HCT116 (cell line): ENCODE measurements around the gene MOB3C. TPM values are rescaled to one million over a fixed set of nuclear protein-coding genes. Genes with fewer than 3 reads are reported as not detected.
"Not testable (repeated sequence)": the region's sequence is repeated elsewhere in the genome, so short reads cannot be mapped to it uniquely, and the experiment has no call there.

Source experiments
- ATAC-seq: fragments of 200-7000 bp; cut with Tn5 transposase; 2 replicates; pipeline ENCODE4 v1.9.1; 2020; ENCODE audit warnings: mild to moderate bottlenecking, moderate library complexity
- BruUV-seq: library from RNA; stranded (reverse); fragments of 400-500 nt; replicated peaks from 2 replicates; lab custom pipeline; 2021; lab: Mats Ljungman, UMichigan
- CTCF ChIA-PET: fragments of 300-600 bp; sonication (Branson Sonifier 250); formaldehyde crosslinking; loops from one replicate; lab custom pipeline; 2021; ENCODE audit warnings: antibody characterized with exemption; lab: Charles Lee
- POLR2A ChIA-PET: fragments of 300-600, 350-600 bp; sonication (Branson Sonifier 250); formaldehyde crosslinking; loops from one replicate; lab custom pipeline; 2021; ENCODE audit warnings: antibody characterized with exemption; lab: Charles Lee
- RAD21 ChIA-PET, 2 experiments: fragments of 300-600 bp; sonication (Branson Sonifier 250); formaldehyde crosslinking; loops; one replicate each; lab custom pipeline; 2023; ENCODE audit warnings: low total read pairs in 2 of 2; ENCODE audit not compliant: uncharacterized antibody in 2 of 2, unreplicated experiment in 2 of 2, low non-redundant PET in 1 of 2; lab: Charles Lee
- DNase-seq: peaks from one replicate; pipeline ENCODE4 v3.0.0-alpha.2; 2010; ENCODE audit warnings: low read depth, low spot score
- H2AFZ ChIP-seq: fragments of 200-600 bp; shearing (Covaris generic), sonication (generic); 2 replicates; pipeline ENCODE4 v1.6.1; 2017; ENCODE audit warnings: low read depth, mixed run types, mixed read lengths, antibody characterized with exemption, low read length; ENCODE audit not compliant: poor library complexity, severe bottlenecking
- H3K27ac ChIP-seq: 2 replicates; pipeline ENCODE4 v1.5.1; 2012; ENCODE audit warnings: low read depth, low read length
- H3K27me3 ChIP-seq: fragments of 200-600 bp; sonication (generic); 2 replicates; pipeline ENCODE4 v1.6.1; 2016; ENCODE audit warnings: mixed run types, low read length, mixed read lengths; ENCODE audit not compliant: insufficient read depth
- H3K36me3 ChIP-seq, 2 experiments: fragments of 200-500 bp in 1 of 2; fragments of 200-600 bp in 1 of 2; sonication (Bioruptor generic) in 1 of 2; sonication (generic) in 1 of 2; 2 replicates each; pipeline versions ENCODE4 v1.5.1 to v1.6.1; 2014 to 2016; ENCODE audit warnings: low read length in 2 of 2, inconsistent platforms in 1 of 2, mixed read lengths in 1 of 2, mixed run types in 1 of 2; ENCODE audit not compliant: insufficient read depth in 2 of 2, control insufficient read depth in 1 of 2
- H3K4me1 ChIP-seq, 2 experiments: fragments of 200-600 bp in 1 of 2; sonication (generic) in 1 of 2; 2 replicates each; pipeline versions ENCODE4 v1.5.1 to v1.6.1; 2012 to 2017; ENCODE audit warnings: low read length in 2 of 2, inconsistent platforms in 1 of 2, mild to moderate bottlenecking in 1 of 2, mixed read lengths in 1 of 2, mixed run types in 1 of 2, moderate library complexity in 1 of 2; ENCODE audit not compliant: insufficient read depth in 2 of 2, control insufficient read depth in 1 of 2
- H3K4me2 ChIP-seq: fragments of 200-600 bp; sonication (generic); 2 replicates; pipeline ENCODE4 v1.6.1; 2017; ENCODE audit warnings: mixed run types, low read length, mixed read lengths
- H3K4me3 ChIP-seq, 2 experiments: fragments of 200-600 bp in 1 of 2; sonication (generic) in 1 of 2; replicated peaks in 1 of 2; 2 replicates each; pipeline ENCODE4 v1.5.1; 2011 to 2016; ENCODE audit warnings: low read length in 2 of 2, control low read depth in 1 of 2, low read depth in 1 of 2, mild to moderate bottlenecking in 1 of 2, mixed read lengths in 1 of 2, mixed run types in 1 of 2
- H3K79me2 ChIP-seq: fragments of 200-600 bp; sonication (generic); 2 replicates; pipeline ENCODE4 v1.6.1; 2017; ENCODE audit warnings: mild to moderate bottlenecking, mixed run types, low read length, moderate library complexity, mixed read lengths; ENCODE audit not compliant: insufficient read depth
- H3K9ac ChIP-seq: fragments of 200-600 bp; sonication (generic); 2 replicates; pipeline ENCODE4 v1.6.1; 2016; ENCODE audit warnings: low read length, mixed read lengths
- H3K9me2 ChIP-seq: fragments of 200-600 bp; sonication (generic), shearing (Covaris generic); 2 replicates; pipeline ENCODE4 v1.6.1; 2017; ENCODE audit warnings: mixed run types, mild to moderate bottlenecking, moderate library complexity; ENCODE audit not compliant: insufficient read depth
- H3K9me3 ChIP-seq, 2 experiments: fragments of 200-500 bp in 1 of 2; fragments of 200-600 bp in 1 of 2; sonication (Bioruptor generic) in 1 of 2; sonication (generic) in 1 of 2; 2 replicates each; pipeline ENCODE4 v1.6.1; 2014 to 2017; ENCODE audit warnings: low read length in 2 of 2, mixed read lengths in 2 of 2, inconsistent platforms in 1 of 2, low read depth in 1 of 2, mild to moderate bottlenecking in 1 of 2, mixed run types in 1 of 2, moderate library complexity in 1 of 2; ENCODE audit not compliant: control insufficient read depth in 1 of 2, insufficient read depth in 1 of 2
- H4K20me1 ChIP-seq: fragments of 200-600 bp; sonication (generic), shearing (Covaris generic); 2 replicates; pipeline ENCODE4 v1.6.1; 2017; ENCODE audit warnings: mixed run types, mild to moderate bottlenecking, moderate library complexity; ENCODE audit not compliant: insufficient read depth
- CEBPB ChIP-seq: IDR thresholded peaks from 2 replicates; pipeline ENCODE4 v1.6.1; 2012; ENCODE audit warnings: low read depth
- ELF1 ChIP-seq: IDR thresholded peaks from 2 replicates; pipeline ENCODE4 v1.6.1; 2012; ENCODE audit warnings: low read depth, borderline replicate concordance
- EZH2phosphoT487 ChIP-seq: fragments of 200-600 bp; IDR thresholded peaks from 2 replicates; pipeline ENCODE4 v1.6.1; 2018; ENCODE audit warnings: antibody characterized with exemption, borderline replicate concordance
- FOSL1 ChIP-seq: IDR thresholded peaks from 2 replicates; pipeline ENCODE4 v1.6.1; 2012; ENCODE audit warnings: low read depth
- JUND ChIP-seq: IDR thresholded peaks from 2 replicates; pipeline ENCODE4 v1.6.1; 2012
- POLR2AphosphoS5 ChIP-seq: IDR thresholded peaks from 2 replicates; pipeline ENCODE4 v1.6.1; 2011; ENCODE audit warnings: mild to moderate bottlenecking, low read depth, low read length, moderate library complexity
- RAD21 ChIP-seq: IDR thresholded peaks from 2 replicates; pipeline ENCODE4 v1.6.1; 2012; ENCODE audit warnings: low read depth, mild to moderate bottlenecking
- SP1 ChIP-seq: IDR thresholded peaks from 2 replicates; pipeline ENCODE4 v1.6.1; 2012; ENCODE audit warnings: low read depth
- SRF ChIP-seq: IDR thresholded peaks from 2 replicates; pipeline ENCODE4 v1.6.1; 2012; ENCODE audit warnings: low read depth
- TCF7L2 ChIP-seq: IDR thresholded peaks from 2 replicates; pipeline ENCODE4 v1.7.0; 2011; ENCODE audit warnings: borderline replicate concordance, inconsistent platforms; ENCODE audit not compliant: insufficient read depth, insufficient read length; ENCODE audit errors: extremely low read depth
- YY1 ChIP-seq: IDR thresholded peaks from 2 replicates; pipeline ENCODE4 v1.6.1; 2011; ENCODE audit warnings: low read length, low read depth, moderate library complexity, mild to moderate bottlenecking; ENCODE audit not compliant: insufficient replicate concordance; ENCODE audit errors: extremely low read depth
- ZFX ChIP-seq: fragments of 450-650 bp; IDR thresholded peaks from 2 replicates; pipeline ENCODE4 v1.6.1; 2017
- intact Hi-C: fragments of 100-400 bp; cut with micrococcal nuclease; formaldehyde crosslinking; loops from 2 replicates; pipeline ENCODE4 v1.10.0; 2022
- total RNA-seq: library from RNA; stranded (reverse); gene quantifications from one replicate; pipeline ENCODE4 v1.2.1, GENCODE V29; 2021; ENCODE audit not compliant: unreplicated experiment
- TF ChIP-seq, protein P1 (sequence below): IDR thresholded peaks from 2 replicates; pipeline ENCODE4 v1.6.1; 2012

Gene MOB3C
- total RNA-seq, 1 experiment from 2014 or later, result 5.5 TPM

DNA sequence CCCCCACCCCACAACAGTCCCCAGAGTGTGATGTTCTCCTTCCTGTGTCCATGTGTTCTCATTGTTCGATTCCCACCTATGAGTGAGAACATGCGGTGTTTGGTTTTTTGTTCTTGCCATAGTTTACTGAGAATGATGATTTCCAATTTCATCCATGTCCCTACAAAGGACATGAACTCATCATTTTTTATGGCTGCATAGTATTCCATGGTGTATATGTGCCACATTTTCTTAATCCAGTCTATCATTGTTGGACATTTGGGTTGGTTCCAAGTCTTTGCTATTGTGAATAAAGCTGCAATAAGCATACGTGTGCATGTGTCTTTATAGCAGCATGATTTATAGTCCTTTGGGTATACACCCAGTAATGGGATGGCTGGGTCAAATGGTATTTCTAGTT, 34.5 kb upstream of the MOB3C start:
- CTCF ChIA-PET, BruUV-seq, H3K4me2 ChIP-seq: not testable (repeated sequence)

DNA sequence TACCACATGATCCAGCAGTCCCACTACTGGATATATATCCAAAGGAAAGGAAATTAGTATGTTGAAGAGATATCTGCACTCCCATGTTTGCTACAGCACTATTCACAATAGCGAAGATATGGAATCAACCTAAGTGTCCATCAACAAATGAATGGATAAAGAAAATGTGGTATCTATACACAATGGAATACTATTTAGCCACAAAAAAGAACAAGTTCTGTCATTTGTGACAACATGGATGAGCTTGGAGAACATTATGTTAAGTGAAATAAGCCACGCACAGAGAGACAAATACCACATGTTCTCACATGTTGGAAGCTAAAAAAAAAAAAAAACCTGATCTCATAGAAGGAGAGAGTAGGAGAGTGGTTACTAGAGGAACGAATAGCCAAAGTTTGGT, 33.9 kb upstream of the MOB3C start:
- Histone ChIP-seq H2AFZ (no peak overlapping the region), H3K4me2 (no peak overlapping the region), H3K4me3 (no peak overlapping the region), H3K4me1 (no peaks in the 10 kb centered on the region), H3K27ac (no peak overlapping the region), H3K79me2 (no peaks in the 10 kb centered on the region), H3K9me3 (no peaks in the 10 kb centered on the region), H3K27me3 (no peaks in the 10 kb centered on the region), H4K20me1 (no peaks in the 10 kb centered on the region), H3K36me3 (peaks cover 3 to 27% of the 10 kb centered on the region in 2 experiments; a peak in 3 of 4 replicates), H3K9ac (no peak overlapping the region), H3K9me2 (no peaks in the 10 kb centered on the region)
- RAD21 ChIA-PET, result no interaction called here
- POLR2A ChIA-PET, result no interaction called here
- CTCF ChIA-PET, result no interaction called here
- ATAC-seq (no peak), DNase-seq (no peak)
- intact Hi-C loops, result no loop called here
- BruUV-seq, result no TSS peak
- TF ChIP-seq TCF7L2 (no peak), JUND (no peak), EZH2phosphoT487 (no peak), CEBPB (no peak), RAD21 (no peak), SRF (no peak), ELF1 (no peak), YY1 (no peak), ZFX (no peak), SP1 (no peak), FOSL1 (no peak), POLR2AphosphoS5 (no peak)
- TF ChIP-seq, protein P1, sequence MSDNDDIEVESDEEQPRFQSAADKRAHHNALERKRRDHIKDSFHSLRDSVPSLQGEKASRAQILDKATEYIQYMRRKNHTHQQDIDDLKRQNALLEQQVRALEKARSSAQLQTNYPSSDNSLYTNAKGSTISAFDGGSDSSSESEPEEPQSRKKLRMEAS, result no peak

More for the DNA sequence above, 34.5 kb upstream of the MOB3C start:
- H3K79me2 ChIP-seq, POLR2A ChIA-PET, H3K27ac ChIP-seq, H4K20me1 ChIP-seq, H3K4me3 ChIP-seq, H3K4me1 ChIP-seq, intact Hi-C loops, DNase-seq, ATAC-seq, H3K27me3 ChIP-seq, H3K9me2 ChIP-seq, H3K9ac ChIP-seq, H2AFZ ChIP-seq, H3K9me3 ChIP-seq, RAD21 ChIA-PET: not testable (repeated sequence)
- peaks cover 3 to 27% of the 10 kb centered on the region in 2 experiments; a peak in 3 of 4 replicates for H3K36me3 ChIP-seq
